IPS-NIHi7 (cell line): Measurements from ENCODE around the gene CYP26A1.
"Not testable (repeated sequence)": the region's sequence is repeated elsewhere in the genome, so short reads cannot be mapped to it uniquely, and the experiment has no call there.

Source experiments
- DNase-seq: peaks from one replicate; pipeline ENCODE4 v3.0.0; 2012; ENCODE audit warnings: mixed read lengths; ENCODE audit errors: extremely low spot score

The CYP26A1 gene

GRCh38 chr10:93079663-93080349 lies 6.1 kb downstream of the CYP26A1 start:
- no peak for DNase-seq

DNA sequence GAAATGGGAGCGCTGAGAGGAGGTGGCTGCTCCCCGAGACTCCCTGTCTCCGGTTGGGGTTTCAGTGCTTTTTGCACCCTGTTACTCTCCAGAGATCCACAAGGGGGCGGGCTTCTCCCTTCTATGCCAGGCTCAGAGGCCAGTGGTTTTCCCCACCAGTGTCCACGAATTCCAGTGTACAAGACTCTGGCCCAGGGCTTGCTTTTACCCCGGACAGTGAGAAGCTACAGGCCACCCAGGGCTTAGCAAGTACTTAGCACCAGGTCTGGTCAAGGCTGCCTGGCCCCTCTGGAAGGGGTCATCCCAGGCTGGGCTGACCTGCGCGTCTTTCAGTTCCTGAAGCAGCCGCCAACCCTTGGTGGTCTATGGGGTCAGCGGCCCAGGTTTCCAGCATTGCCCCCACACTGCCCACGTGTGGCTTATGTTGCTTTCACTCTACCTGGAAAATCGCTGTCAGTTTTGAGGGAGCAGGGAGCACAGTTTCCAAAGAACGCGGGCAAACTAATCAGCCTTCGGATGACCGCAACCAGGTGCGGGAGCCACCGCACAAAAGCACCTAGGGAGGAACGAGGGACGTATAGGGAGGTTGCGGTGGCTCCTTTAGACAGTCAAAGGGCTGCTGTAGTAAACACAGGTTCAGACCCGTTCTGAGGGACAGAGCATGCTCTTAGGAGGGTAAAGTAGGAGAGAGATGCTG lies 6.8 kb downstream of the CYP26A1 start:
- DNase-seq: peak; percentile 80

- no peak for DNase-seq
Measured at GRCh38 chr10:93081318-93081717, 7.6 kb downstream of the CYP26A1 start.

DNA sequence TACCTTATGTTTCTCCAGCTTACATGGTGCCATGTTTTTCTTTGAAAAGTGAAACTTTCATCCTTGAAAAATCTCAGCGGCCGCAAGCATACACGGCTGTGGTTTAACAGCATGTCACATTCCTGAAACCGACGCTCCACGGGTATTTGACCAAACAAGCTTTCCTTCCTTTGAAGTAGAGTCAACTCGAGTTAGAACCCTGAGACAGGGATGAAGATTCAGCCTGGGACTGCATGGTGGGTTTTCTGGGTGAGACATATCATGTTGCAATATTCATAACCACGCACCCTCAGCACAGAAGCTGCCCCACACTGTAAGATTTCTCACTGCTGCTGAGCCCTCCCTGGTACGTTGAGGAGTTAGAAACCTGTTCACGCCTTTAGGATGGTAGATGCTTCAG lies 8.1 kb downstream of the CYP26A1 start:
- DNase-seq: no peak

- DNase-seq: no peak
Measured at GRCh38 chr10:93083743-93084539, 10.2 kb downstream of the CYP26A1 start.

- no peak for DNase-seq
Measured at GRCh38 chr10:93085272-93085859, 11.7 kb downstream of the CYP26A1 start.

DNA sequence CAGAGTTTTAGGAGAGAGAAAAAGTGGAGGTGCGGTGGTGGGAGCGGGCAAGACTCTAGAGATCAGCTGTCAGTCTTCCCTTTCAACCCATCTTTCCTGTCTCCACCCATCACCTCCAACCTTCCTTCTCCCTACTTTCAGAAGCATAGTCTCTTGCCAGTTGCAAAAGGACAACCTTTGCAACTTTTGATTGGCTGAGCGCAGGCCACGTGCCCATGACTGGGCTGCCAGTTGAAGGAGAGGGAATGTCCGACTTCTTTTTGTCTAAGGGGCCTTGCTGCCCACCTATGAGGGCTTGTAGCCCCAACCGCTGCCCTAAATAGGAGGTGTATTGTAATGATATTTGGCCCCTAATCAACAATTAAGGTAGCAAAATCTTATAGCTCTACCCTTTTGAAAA lies 12.6 kb downstream of the CYP26A1 start:
- no peak for DNase-seq

GRCh38 chr10:93087846-93088245 lies 14.2 kb downstream of the CYP26A1 start:
- no peak for DNase-seq

DNA sequence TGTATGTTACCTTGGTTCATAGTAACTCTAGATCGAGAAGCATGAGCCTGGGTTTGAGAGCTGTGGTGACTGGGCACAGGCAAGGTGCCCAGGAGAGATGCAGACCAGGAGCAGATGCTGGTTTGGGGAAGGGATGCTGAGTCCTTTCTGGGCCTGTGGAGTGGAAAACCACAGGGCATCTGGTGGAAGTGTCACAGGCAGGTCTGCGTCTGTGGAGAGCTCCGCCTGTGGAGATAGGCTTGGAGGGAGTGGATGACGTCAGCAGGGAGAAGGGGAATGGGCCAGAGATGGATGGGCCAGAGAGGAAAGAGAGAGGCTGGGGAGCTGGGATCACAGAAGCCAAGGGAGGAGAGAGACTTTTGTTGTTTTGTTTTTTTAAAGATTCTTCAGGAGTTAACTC lies 14.8 kb downstream of the CYP26A1 start:
- peak; percentile 8 for DNase-seq

- DNase-seq: no peak
Measured at GRCh38 chr10:93090619-93091018, 16.9 kb downstream of the CYP26A1 start.

DNA sequence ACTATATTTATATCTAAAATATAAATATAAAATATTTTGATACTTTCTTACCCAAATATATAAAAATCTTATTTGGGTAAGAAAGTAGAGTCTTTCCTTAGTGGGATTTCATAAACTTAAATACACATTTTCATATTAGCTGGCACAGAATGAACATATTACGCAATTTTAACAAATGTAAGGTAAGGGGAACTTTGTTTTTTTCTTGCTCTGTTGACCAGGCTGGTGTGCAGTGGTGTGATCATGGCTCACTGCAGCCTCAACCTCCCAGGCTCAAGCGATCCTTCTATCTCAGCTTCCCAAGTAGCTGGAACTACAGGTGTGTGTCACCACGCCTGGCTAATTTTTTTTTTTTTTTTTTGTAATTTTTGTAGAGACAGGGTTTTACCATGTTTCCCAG lies 18.3 kb downstream of the CYP26A1 start:
- no peak for DNase-seq

DNA sequence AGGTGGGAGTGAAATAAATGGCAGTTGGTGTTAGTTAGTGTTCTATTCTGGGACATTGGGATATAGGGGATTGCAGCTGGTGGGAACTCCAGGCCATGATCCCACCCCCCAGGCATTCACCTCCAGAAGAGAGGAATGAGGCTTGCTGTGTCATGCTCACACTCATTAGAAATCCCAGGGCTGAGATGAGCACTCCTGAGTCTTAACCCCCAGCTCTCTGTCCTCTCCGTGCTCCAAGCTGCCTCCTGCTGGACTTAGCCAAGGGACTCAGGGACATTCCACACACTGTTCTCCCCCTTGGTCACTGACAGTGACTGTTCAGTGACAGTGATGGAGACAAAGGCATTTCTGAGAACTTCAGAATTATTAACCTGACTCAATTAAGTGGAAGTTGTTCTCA lies 21.5 kb downstream of the CYP26A1 start:
- peak; percentile 54 for DNase-seq

DNA sequence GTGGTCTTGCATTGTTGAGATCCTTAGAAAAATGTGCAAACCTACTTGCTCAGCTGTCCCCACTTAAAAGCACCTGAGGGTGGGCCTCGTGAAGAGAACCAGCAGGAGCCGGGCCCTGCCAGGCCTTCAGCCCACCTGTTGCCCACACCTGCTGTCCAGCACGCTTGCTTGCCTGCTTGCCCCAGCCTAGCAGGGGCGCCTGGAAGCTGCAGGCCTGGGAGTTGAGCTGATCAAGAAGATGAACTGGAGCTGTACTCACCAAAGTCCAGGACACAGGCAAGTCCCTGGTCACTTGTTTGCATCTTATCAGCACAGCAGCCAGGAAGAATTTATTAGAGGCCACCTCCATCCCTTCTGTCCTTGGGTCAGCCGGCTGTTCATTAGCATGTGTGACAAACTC lies 23.2 kb downstream of the CYP26A1 start:
- DNase-seq: no peak

- peak; percentile 35 for DNase-seq
Measured at GRCh38 chr10:93097386-93097785, 23.7 kb downstream of the CYP26A1 start.

GRCh38 chr10:93098816-93099215 lies 25.1 kb downstream of the CYP26A1 start:
- DNase-seq: no peak

- DNase-seq: no peak
Measured at GRCh38 chr10:93099670-93100069, 26.0 kb downstream of the CYP26A1 start.

DNA sequence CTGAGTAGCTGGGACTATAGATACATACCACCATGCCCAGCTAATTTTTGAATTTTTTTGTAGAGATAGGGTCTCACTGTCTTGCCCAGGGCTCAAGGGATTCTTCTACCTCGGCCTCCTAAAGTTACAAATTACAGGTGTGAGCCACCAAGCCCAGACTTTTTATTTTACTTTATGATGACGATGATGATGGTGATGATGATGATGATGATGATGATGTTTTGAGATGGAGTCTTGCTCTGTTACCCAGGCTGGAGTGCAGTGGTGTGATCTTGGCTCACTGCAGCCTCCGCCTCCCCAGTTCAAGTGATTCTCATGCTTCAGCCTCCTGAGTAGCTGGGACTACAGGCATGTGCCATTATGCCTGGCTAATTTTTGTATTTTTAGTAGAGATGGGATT lies 27.5 kb downstream of the CYP26A1 start:
- DNase-seq: not testable (repeated sequence)

- no peak for DNase-seq
Measured at GRCh38 chr10:93103953-93104352, 30.3 kb downstream of the CYP26A1 start.

DNA sequence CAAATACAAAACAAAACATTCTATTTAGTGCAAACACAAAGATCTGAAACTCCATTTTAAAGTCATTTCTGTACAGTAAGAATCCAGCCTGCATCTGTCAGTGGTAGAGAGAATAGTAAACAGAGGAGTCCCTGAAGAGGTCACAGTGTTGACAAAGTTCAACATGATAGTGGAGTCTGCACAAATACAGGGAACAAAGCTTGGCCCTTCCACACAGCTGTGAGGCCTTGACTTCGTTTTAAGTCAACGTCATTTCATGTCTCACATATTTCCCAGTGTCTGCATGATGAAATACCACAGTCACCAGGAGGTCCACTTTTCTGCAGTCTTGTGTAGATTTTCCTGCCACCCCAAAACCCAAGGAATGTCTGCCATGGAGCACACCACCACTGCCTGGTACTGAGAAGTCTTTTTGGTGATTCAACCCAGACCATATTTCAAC lies 33.0 kb downstream of the CYP26A1 start:
- no peak for DNase-seq

- no peak for DNase-seq
Measured at GRCh38 chr10:93110472-93111146, 36.9 kb downstream of the CYP26A1 start.

- no peak for DNase-seq
Measured at GRCh38 chr10:93113042-93113441, 39.3 kb downstream of the CYP26A1 start.
